ENCODE measurements around the gene RNF166.

- TF ChIP-seq EZH2phosphoT487 (IDR thresholded peaks at IDR 0.05; ENCODE audit: low read length) = no peak
- TF ChIP-seq, protein P1, sequence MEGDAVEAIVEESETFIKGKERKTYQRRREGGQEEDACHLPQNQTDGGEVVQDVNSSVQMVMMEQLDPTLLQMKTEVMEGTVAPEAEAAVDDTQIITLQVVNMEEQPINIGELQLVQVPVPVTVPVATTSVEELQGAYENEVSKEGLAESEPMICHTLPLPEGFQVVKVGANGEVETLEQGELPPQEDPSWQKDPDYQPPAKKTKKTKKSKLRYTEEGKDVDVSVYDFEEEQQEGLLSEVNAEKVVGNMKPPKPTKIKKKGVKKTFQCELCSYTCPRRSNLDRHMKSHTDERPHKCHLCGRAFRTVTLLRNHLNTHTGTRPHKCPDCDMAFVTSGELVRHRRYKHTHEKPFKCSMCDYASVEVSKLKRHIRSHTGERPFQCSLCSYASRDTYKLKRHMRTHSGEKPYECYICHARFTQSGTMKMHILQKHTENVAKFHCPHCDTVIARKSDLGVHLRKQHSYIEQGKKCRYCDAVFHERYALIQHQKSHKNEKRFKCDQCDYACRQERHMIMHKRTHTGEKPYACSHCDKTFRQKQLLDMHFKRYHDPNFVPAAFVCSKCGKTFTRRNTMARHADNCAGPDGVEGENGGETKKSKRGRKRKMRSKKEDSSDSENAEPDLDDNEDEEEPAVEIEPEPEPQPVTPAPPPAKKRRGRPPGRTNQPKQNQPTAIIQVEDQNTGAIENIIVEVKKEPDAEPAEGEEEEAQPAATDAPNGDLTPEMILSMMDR (IDR thresholded peaks at IDR 0.05; ENCODE audit: low read length) = no peak
These were observed 48.9 kb upstream of the RNF166 start for GRCh38 chr16:88754912-88755744.

Measured in MM.1S (cell line).